ENCODE measurements around the gene GALNT14.

Gene GALNT14

GRCh38 chr2:31065356-31065755 is 72.9 kb downstream of the GALNT14 start:
- H3K36me3 Mint-ChIP-seq, result no peaks in the 10 kb centered on the region
- H3K4me3 Mint-ChIP-seq, result no peak overlapping the region

GRCh38 chr2:31060397-31060796 is 77.8 kb downstream of the GALNT14 start:
- Mint-ChIP-seq H3K4me3 (no peak overlapping the region), H3K4me1 (ENCODE audit: low read depth) (no peaks in the 10 kb centered on the region), H3K27ac (no peak overlapping the region), H3K27me3 (no peaks in the 10 kb centered on the region), H3K9me3 (ENCODE audit: low read depth) (no peaks in the 10 kb centered on the region), H3K36me3 (no peaks in the 10 kb centered on the region)

More at GRCh38 chr2:31065356-31065755, 72.9 kb downstream of the GALNT14 start:
- no peaks in the 10 kb centered on the region for H3K9me3 Mint-ChIP-seq (ENCODE audit: low read depth)
- no peak overlapping the region for H3K27ac Mint-ChIP-seq
- no peaks in the 10 kb centered on the region for H3K4me1 Mint-ChIP-seq (ENCODE audit: low read depth)
- H3K27me3 Mint-ChIP-seq, result no peaks in the 10 kb centered on the region

GRCh38 chr2:31058096-31059035 is 79.9 kb downstream of the GALNT14 start:
- H3K27me3 Mint-ChIP-seq, result no peaks in the 10 kb centered on the region
- no peaks in the 10 kb centered on the region for H3K9me3 Mint-ChIP-seq (ENCODE audit: low read depth)
- H3K4me3 Mint-ChIP-seq, result no peak overlapping the region
- H3K4me1 Mint-ChIP-seq (ENCODE audit: low read depth), result no peaks in the 10 kb centered on the region
- no peaks in the 10 kb centered on the region for H3K36me3 Mint-ChIP-seq
- H3K27ac Mint-ChIP-seq, result no peak overlapping the region

- Mint-ChIP-seq H3K27me3 (no peaks in the 10 kb centered on the region), H3K4me1 (ENCODE audit: low read depth) (no peaks in the 10 kb centered on the region), H3K4me3 (no peak overlapping the region), H3K9me3 (ENCODE audit: low read depth) (no peaks in the 10 kb centered on the region), H3K27ac (no peak overlapping the region), H3K36me3 (no peaks in the 10 kb centered on the region)
These were observed 80.5 kb downstream of the GALNT14 start for GRCh38 chr2:31057691-31058090.

GRCh38 chr2:31055938-31056337 is 82.3 kb downstream of the GALNT14 start:
- Mint-ChIP-seq H3K9me3 (ENCODE audit: low read depth) (no peaks in the 10 kb centered on the region), H3K36me3 (no peaks in the 10 kb centered on the region), H3K27me3 (no peaks in the 10 kb centered on the region), H3K27ac (no peak overlapping the region), H3K4me1 (ENCODE audit: low read depth) (no peaks in the 10 kb centered on the region), H3K4me3 (no peak overlapping the region)

GRCh38 chr2:31054842-31055388 is 83.3 kb downstream of the GALNT14 start:
- H3K27ac Mint-ChIP-seq, result no peak overlapping the region
- no peaks in the 10 kb centered on the region for H3K4me1 Mint-ChIP-seq (ENCODE audit: low read depth)
- H3K36me3 Mint-ChIP-seq, result no peaks in the 10 kb centered on the region
- H3K9me3 Mint-ChIP-seq (ENCODE audit: low read depth), result no peaks in the 10 kb centered on the region
- no peaks in the 10 kb centered on the region for H3K27me3 Mint-ChIP-seq
- H3K4me3 Mint-ChIP-seq, result no peak overlapping the region

GRCh38 chr2:31053929-31054782 is 84.1 kb downstream of the GALNT14 start:
- H3K9me3 Mint-ChIP-seq (ENCODE audit: low read depth), result no peaks in the 10 kb centered on the region

GRCh38 chr2:31052284-31052683 is 86.0 kb downstream of the GALNT14 start:
- no peak overlapping the region for H3K27ac Mint-ChIP-seq
- no peaks in the 10 kb centered on the region for H3K4me1 Mint-ChIP-seq (ENCODE audit: low read depth)
- H3K9me3 Mint-ChIP-seq (ENCODE audit: low read depth), result no peaks in the 10 kb centered on the region
- no peaks in the 10 kb centered on the region for H3K27me3 Mint-ChIP-seq
- H3K4me3 Mint-ChIP-seq, result no peak overlapping the region
- no peaks in the 10 kb centered on the region for H3K36me3 Mint-ChIP-seq

More at GRCh38 chr2:31053929-31054782, 84.1 kb downstream of the GALNT14 start:
- Mint-ChIP-seq H3K27me3 (no peaks in the 10 kb centered on the region), H3K27ac (no peak overlapping the region), H3K4me3 (no peak overlapping the region), H3K36me3 (no peaks in the 10 kb centered on the region), H3K4me1 (ENCODE audit: low read depth) (no peaks in the 10 kb centered on the region)

- Mint-ChIP-seq H3K9me3 (ENCODE audit: low read depth) (no peaks in the 10 kb centered on the region), H3K27ac (no peak overlapping the region), H3K36me3 (no peaks in the 10 kb centered on the region), H3K27me3 (no peaks in the 10 kb centered on the region), H3K4me1 (ENCODE audit: low read depth) (no peaks in the 10 kb centered on the region), H3K4me3 (no peak overlapping the region)
These were observed 86.7 kb downstream of the GALNT14 start for GRCh38 chr2:31051258-31052140.

- Mint-ChIP-seq H3K4me1 (ENCODE audit: low read depth) (no peaks in the 10 kb centered on the region), H3K27me3 (no peaks in the 10 kb centered on the region), H3K9me3 (ENCODE audit: low read depth) (no peaks in the 10 kb centered on the region), H3K4me3 (no peak overlapping the region), H3K27ac (no peak overlapping the region), H3K36me3 (no peaks in the 10 kb centered on the region)
These were observed 88.2 kb downstream of the GALNT14 start for GRCh38 chr2:31049916-31050588.

- Mint-ChIP-seq H3K9me3 (ENCODE audit: low read depth) (no peaks in the 10 kb centered on the region), H3K27ac (no peak overlapping the region), H3K4me3 (no peak overlapping the region), H3K4me1 (ENCODE audit: low read depth) (no peaks in the 10 kb centered on the region), H3K27me3 (no peaks in the 10 kb centered on the region), H3K36me3 (no peaks in the 10 kb centered on the region)
These were observed 89.0 kb downstream of the GALNT14 start for GRCh38 chr2:31049264-31049663.

GRCh38 chr2:31047599-31047998 is 90.6 kb downstream of the GALNT14 start:
- no peaks in the 10 kb centered on the region for H3K27me3 Mint-ChIP-seq
- H3K4me3 Mint-ChIP-seq, result no peak overlapping the region
- H3K9me3 Mint-ChIP-seq (ENCODE audit: low read depth), result no peaks in the 10 kb centered on the region
- H3K36me3 Mint-ChIP-seq, result no peaks in the 10 kb centered on the region
- no peak overlapping the region for H3K27ac Mint-ChIP-seq
- H3K4me1 Mint-ChIP-seq (ENCODE audit: low read depth), result no peaks in the 10 kb centered on the region

GRCh38 chr2:31038385-31038784 is 99.9 kb downstream of the GALNT14 start:
- Mint-ChIP-seq H3K4me1 (ENCODE audit: low read depth) (no peaks in the 10 kb centered on the region), H3K27me3 (peaks cover 2% of the 10 kb centered on the region), H3K9me3 (ENCODE audit: low read depth) (peaks cover 25% of the 10 kb centered on the region), H3K27ac (no peak overlapping the region), H3K4me3 (no peak overlapping the region), H3K36me3 (no peaks in the 10 kb centered on the region)

GRCh38 chr2:31037058-31037457 is 101.2 kb downstream of the GALNT14 start:
- H3K36me3 Mint-ChIP-seq, result no peaks in the 10 kb centered on the region
- peaks cover 2% of the 10 kb centered on the region for H3K27me3 Mint-ChIP-seq
- peaks cover 25% of the 10 kb centered on the region for H3K9me3 Mint-ChIP-seq (ENCODE audit: low read depth)
- H3K27ac Mint-ChIP-seq, result no peak overlapping the region
- H3K4me1 Mint-ChIP-seq (ENCODE audit: low read depth), result no peaks in the 10 kb centered on the region
- no peak overlapping the region for H3K4me3 Mint-ChIP-seq
